ENCODE results near the gene CHMP6.

Gene CHMP6

DNA sequence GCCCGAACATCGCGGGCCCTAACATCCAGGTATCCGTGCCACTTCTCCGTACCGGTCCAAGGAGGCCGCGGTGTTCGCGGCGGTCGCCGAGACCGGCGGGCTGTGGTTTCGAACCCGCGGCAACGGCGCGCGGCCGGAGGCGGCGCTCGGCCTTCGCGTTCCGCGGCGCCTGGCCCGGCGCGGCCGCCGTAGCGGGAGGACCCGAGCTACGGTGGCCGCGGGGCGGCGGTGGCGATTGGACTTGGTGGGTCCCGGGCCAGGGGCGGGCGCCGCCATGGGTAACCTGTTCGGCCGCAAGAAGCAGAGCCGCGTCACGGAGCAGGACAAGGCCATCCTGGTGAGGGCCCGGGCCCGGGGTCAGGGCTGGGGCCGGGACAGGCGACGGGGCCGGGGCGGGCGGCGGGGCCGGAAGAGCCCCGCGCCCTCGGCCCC is at the start of gene CHMP6:
Gene CHMP6 (plus strand): TSS at position 197 of the 432 bp plus-strand sequence. CDS start 78 bp downstream, at position 275.
- no peak for DNase-seq

DNA sequence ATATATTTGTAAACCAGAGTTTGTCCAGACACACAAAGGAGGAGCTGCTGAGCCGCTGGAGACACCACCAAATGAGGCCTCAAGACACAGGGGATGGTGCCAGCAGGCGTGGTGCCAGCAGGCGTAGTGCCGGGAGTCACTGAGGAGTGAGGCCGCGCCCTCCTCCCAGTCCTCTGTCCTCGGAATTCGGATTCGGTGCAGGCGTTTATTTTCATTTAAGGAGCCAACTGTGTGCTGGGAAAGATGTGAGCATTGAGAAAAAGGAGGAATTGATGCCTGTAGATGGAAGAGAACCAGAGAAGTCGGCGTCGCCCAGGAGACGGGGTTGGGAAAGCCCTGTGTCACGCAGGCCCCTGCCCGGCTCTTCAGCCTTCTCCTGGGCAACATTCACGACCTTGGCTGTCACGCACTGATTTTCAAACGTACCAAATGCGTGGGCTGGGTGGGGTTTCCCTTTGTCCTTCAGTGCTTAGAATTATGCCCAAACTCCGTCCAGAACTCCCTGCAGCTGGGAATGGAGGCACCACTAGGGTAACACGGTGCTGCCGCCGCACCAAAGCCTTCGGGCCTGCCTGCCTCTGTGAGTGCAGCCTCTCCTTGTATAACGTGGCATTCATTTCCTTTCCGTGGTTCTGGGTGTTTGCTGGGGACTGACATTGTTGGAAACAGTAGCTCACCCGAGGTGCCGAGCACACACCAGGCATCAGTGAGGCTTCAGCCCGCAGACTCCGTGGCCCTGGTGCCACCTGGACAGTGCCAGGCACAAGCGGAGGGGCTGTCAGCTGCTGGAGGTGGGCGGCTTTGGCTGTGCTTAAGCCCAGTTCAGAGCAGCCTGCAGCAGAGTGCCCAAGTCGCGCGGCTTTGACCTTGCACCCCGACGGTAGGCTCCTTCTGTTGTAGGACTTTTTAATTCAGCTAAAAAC is 49.0 kb upstream of the CHMP6 start:
- no peak for DNase-seq

DNA sequence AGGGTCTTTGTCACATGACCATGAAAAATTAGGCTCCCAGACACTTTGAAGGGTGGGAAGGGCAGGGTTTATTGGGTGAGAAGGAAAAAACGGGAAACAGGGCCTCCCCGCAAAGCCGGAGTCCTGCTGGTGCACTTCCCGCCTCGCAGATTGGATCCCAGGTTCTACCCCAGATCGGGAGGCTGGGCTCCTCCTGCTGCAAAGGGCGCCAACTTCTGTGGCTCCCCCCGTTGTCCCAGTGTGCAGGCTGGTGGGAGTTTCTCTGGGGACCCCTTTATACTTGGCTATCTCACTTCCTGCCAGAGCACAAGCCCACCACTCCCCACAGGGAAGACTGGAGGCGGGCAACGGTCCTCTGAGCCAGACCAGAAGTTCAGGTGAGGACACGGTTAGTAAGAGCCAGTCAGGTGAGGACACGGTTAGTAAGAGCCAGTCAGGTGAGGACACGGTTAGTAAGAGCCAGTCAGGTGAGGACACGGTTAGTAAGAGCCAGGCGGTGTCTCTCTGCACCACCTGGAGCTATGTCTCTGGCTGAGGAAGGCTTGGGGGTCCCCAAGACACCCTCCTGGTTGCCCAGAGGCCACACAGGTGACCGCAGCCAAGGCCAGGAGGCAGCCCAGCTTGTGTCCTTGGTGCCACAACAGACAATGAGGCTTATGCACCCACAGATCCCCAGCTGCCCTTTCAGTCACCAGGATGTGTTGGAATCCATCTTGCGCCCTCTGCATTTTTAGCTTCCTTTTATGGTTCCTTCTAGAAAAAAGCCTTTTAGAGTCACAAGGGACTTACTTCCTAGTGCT is 48.1 kb upstream of the CHMP6 start:
- DNase-seq = no peak

DNA sequence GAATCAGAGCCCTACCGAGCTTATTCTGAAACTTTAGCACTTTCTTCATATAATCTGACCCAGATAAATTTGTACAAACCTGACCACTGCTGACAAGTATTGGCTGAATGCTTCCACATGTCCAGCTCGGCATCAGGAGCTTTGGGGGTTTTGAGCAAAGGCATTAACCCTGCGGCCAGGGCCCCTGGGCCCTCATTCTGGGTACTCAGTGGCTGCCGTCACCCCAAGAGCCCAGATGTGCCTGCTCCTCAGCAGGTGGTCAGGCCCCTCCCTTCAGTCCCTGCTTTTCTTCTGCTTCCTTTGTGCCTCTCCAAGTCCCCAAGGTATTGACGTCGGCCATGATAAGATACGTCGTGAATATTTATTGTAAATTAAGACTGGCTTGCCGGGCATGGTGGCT is 47.3 kb upstream of the CHMP6 start:
- DNase-seq = no peak

DNA sequence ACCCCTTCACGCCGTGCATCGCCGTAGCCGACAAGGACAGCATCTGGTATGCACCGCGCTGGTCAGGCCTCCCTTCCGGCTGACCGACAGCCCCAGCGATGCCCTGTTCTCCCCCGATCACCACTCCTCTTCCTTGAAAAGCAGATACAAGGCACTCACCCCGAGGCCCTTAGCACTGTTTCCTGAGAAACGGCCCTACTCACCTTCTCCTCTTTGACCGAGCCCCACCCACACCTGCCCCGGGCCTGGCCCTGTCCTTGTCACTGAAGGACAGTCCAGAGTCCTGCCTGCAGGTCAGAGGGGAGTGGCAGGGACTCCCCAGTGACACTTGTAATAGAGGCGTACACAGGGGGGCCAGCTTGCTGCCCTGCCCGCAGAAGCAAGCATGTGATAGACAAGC is 45.9 kb upstream of the CHMP6 start:
- DNase-seq = no peak

DNA sequence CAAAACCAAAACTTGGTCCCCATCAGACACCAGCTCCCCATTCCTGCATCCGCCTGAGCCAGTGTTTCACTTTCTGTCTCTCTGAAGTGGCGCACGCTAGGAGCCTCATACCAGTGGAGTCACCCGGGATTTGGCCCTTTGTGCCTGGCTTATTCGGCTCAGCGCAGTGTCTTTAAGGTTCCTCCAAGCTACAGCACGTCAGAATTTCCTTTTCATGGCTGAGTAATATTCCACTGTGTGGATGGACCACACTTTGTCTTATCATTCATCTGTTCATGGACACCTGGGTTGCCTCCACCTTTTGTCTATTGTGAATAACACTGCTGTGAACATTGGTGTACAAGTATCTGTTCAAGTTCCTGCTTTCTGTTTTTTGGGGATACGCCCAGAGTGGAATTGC is 45.2 kb upstream of the CHMP6 start:
- DNase-seq = no peak

DNA sequence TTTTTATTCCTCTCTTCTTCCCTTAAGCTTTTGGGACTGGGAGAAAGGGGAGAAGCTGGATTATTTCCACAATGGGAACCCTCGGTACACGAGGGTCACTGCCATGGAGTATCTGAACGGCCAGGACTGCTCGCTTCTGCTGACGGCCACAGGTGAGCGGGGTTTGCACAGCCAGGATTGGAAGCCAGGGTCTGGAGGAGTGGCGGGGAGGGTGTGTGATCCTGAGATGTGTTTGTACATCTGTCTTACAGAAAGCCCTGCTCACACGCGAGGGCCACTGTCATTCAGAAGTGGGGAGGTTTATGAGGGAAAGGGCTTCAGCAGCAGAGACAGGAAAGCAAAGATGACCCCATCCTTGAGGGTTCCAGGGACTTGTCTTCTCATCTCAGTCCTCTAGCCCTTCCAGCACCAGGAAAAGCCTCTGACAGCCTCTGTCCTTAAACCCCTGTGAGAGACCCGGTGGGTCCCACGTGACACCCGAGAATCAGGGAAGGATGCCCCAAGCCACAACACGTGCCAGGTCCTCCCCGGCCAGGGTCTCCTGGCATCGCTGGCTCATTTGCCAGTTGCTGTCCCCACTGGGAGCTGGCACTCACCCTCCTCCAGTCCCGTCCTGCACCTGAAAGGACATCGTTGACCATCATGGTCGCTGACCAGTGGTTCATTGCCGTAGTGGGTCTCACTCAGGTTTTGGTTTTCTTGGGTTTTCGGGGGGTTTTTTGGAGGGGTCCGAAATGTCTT is 44.3 kb upstream of the CHMP6 start:
- no peak for DNase-seq

DNA sequence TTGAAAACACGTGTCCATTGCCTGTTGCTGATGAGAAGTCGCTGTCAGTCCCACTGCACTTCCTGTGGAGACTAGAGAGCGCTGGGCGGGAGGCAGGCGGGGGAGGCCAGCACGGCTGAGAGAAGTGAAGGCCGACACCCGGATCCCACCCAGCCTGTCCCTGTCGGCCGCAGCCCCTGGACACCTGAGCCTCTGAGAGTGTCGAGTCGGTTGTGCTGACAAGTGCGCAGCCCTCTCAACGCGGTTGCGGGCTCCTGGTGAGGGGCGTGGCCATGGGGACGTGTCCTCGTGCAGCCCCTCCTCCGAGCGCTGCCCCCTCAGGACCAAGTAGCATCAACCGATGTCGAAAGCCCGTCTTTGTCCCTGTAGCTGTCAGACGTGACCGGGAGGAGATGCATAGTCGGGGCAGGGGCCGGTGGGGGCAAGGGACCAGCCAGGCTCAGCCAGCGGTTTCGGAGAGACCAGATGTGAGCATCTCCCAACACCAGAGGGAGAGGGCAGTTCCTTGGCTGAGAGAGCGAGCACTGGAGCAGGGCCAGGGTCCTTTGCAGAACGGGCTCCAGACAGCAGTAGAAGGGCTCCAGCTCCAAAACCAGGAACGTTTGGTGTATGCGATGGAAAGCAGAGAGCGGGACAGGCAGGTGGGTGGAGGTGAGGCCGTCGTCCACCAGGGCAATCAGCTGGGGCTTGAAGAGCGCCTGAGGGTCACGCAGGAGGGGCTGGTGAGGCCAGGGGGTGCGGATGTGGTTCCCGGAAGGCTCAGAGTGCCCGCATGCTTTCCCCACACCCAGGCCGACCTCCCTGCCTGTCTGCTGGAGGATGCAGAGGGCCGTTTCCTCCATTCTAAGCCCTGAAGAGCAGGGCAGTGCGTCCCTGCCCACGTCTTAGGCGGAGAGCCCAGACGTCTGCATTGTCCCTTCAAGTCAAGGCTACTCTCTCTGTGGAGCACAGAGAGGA is 43.3 kb upstream of the CHMP6 start:
- no peak for DNase-seq

DNA sequence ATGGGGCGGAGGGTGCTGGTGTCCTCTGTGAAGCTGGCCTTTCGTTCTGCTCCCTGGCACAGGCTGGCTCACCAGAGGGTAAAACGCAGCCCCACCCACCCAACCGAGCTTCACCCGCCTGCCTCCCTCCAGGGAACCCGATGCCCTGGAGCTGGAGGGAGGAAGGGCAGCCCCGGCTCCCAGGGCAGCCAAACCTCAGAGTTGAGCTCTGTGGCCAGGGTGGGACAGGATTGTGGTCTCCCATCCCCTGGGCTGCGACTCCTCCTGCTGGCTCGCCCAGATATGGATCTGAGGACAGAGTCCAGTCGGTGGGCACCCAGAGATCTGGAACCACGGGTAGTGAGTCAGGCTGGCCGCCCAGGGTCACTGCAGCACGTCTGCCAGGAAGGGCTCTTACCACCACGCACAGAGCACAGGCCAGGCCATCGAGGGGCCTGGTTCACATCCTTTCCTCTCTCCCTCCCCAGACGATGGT is 42.6 kb upstream of the CHMP6 start:
- DNase-seq = no peak

DNA sequence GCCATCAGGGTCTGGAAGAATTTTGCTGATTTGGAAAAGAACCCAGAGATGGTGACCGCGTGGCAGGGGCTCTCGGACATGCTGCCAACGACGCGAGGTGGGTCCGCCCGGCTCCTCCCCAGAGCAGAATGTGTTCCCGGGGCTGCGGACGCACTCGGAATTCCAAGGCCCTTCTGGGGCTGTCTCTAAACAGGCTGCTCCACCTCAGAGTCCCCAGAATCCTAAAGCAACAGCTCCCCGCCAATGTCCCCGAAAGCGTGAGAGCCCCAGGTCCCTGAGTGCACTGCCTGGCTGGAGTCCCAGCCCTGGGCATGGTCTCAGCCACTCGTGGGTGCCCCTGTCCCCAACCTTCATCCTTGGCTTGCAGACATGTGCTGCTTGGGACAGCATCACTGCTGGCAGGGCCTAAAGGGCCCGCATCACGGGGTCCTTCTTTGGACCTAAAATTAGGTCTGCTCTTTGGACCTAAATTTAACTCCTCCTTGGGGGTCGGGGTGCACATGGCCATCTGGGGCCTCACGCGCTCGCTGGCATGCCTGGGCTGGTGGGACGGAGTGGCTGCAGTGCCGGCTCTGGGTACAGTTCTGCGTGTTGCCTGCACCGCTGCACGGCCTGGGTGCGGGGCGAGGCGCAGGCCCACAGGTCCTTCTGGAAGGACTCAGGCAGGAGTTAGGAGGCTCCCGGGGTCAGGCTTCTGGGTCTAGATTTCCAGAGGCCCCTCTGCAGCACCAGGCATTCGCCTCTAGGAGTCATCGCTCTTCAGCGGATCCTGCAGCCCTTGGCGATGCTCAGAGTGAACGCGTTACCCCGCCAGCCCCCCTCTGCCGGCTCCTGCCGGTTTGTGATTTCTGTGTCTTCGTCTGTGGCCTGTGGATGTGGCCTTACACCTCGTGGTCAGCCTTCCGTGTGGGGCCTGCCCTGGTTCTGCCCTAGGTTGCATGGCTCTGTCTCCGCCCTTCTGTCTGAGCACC is 41.9 kb upstream of the CHMP6 start:
- no peak for DNase-seq

DNA sequence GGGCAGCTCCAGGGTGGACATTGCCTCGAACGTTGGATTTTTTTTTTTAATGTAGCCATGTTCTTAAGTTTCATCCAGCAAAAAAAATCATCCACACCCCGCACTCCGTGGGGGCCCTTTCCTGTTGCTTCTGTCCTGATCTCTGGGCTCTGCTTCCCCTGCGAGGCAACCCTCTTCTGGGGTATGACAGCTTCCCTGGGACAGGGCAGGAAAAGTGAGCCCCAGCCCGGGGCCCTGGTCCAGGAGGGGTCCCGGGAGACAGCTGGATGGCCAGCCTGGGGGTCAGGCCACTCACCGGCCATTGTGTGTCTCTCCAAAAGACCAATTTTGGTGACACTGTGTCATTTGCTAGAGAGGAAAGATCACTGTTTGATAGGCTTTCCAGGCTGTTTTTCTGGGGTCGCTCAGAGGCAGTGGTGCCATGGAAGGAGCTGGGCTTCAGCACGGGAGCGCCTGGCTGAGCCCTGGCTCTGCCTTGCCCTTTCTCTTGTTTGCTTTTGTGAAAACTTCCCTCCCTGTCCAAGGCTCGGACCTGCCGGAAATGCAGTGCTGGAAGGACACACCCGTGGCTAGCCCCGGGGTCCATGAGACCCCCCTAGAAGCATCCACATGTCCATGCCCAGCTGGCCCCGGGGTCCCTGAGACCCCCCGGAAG is 41.0 kb upstream of the CHMP6 start:
- DNase-seq = no peak

DNA sequence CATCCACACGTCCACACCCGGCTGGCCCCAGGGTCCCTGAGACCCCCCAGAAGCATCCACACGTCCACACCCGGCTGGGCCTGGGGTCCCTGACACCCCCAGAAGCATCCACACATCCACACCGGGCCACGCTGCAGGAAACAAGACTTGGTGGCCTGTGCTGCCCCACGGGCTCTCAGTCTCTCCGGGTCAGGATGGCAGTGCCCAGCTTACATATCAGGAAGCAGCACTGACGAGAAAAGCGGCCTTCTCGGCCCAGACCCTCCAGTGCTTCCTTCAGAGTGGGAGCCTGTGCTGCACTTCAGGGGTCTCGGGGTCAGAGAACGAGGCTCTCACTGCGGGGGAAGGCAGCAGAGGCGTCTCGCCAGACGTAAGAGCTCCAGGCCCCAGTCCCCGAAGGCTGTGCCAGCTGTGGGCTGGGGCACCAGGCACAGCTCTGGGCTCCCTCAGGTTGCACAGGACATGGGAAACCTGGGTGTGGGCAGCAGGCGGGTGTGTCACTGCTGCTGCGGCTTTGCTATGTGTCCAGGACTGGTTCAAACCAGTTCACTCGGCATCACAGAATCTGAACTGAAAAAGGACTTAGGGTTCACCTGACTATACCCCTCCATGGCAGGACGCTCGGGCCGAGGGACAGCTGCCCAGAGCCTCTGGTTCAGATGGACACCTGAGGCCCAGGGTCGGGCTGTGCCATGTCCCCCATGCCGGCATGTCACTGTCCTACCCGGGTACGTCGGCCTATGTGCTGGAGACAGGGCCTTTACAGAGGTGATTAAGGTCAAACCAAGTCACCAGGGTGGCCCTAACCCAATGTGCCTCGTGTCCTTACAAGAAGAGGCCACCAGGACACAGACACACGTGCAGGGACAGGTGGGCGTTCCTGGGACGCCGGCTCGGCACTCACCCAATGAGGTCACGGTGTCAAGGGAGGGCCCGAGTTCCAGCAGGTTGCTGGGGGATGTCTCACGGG is 40.2 kb upstream of the CHMP6 start:
- no peak for DNase-seq

DNA sequence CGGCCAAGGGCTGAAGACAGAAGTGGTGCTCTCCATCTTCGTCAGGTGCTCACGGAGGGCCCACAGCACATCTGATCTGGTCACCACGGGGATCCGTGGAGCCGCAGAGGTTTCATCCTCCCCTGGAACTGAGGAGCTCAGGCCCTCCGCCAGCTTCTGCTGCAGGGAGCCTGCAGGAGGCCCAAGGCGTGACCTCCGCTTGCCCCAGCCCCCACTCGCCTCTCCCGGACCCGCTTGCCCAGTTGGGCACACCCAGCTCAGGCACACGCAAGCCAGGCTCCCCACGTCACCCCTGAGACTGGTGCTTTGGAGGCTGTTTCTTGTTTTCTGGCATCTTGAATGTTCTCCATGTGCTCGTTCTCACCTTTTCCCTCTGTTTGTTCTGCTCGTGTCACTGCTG is 39.4 kb upstream of the CHMP6 start:
- no peak for DNase-seq

DNA sequence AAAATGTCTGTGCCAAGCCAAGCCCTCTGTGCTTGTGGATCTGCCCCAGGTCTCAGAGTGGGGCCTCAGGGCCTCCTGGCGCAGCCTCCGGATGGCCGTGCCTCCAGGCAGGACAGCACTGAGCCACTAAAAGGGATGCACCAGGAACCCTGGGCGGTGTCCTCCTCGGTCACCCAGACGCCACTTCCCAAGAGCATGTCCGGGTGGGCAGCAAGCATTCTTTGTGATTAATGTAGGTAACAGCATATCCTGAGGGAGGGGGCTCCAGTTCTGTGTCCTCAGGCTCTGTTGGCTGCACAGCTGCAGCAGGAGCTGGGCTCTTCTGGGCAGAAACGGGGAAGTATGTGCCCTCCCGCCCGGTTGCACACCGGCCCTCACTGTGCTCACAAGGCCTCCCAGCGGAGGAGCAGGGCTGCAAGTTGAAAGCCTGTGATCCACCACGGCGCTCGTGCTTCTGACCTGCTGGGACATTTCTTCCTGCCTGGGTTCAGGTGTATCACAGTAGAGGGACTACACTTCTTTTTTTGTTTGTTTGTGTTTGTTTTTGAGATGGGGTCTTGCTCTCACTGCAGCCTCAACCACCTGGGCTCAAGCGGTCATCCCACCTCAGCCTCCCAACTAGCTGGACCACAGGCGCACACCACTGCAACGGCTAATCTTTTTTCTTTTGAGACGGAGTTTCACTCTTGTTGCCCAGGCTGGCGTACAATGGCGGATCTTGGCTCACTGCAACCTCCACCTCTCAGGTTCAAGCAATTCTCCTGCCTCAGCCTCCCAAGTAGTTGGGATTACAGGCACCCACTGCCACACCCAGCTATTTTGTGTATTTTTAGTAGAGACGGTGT is 37.9 kb upstream of the CHMP6 start:
- DNase-seq = no peak

DNA sequence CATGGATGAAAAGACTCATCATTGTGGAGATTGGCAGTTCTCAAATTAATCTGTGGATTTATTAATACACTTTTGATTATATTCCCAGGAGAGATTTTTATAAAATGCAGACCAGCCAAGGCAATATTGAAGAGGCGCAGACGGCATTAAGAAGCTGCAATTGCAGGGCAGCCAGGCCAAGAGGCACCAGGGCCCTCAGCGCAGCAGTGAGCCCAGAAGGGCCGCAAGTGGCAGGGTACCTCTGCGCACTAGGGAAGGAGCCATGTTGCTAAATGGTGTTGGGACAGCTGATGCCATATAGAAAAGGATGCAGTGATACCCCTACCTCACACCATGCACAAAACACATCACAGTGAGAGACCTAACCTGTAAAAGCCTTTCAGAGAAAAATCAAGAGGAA is 36.6 kb upstream of the CHMP6 start:
- DNase-seq = no peak

DNA sequence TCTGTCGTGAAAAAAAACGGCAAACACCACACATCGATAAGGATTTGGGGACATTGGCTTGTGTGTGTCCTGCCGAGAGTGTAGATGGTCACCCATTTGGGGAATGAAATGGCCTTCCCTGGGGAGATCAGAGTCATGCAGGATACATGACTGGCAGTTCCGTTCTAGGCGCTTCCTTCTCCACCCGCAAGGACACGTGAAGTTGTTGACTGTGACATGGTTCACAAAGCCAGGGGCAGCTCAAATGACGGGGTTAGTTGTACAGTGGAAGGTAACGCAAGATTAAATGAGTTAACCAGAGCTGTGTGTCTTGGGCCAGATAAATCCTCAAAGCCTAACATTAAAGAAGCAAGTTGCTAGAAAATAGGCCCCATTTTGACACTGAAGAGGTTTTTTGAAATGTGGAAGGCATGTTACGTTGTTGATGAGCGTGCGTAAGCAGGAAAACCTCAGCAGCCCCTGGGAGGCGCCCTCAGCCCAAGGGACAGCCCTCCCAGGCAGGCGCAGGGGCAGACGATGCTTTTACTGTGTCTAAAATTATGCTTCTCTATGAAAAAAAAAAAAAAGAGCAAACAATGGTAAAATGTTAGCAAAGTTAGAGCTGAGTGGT is 35.9 kb upstream of the CHMP6 start:
- DNase-seq = no peak
